Ovary (tissue), 3 donors: ENCODE data around the gene RPS2.

Experiments used
- EP300 ChIP-seq: sonication (generic); formaldehyde crosslinking; IDR thresholded peaks from one replicate; pipeline ENCODE4 v1.6.1; 2017; ENCODE audit warnings: antibody characterized with exemption
- POLR2A ChIP-seq: fragments of 450-650 bp; IDR thresholded peaks from one replicate; pipeline ENCODE4 v1.6.1; 2017; ENCODE audit warnings: antibody characterized with exemption, mild to moderate bottlenecking, moderate library complexity
- TF ChIP-seq, protein P1 (sequence below), 3 donors: fragments of 450-650 bp in 2 of 3; fragments of 200-600 bp in 1 of 3; IDR thresholded peaks; one replicate each; pipeline versions ENCODE4 v1.5.1 to v1.8.0; 2016 to 2022; ENCODE audit warnings: antibody characterized with exemption in 3 of 3, mild to moderate bottlenecking in 1 of 3
- donor health status: DM: no; HTN: no; CAD: no.

DNA sequence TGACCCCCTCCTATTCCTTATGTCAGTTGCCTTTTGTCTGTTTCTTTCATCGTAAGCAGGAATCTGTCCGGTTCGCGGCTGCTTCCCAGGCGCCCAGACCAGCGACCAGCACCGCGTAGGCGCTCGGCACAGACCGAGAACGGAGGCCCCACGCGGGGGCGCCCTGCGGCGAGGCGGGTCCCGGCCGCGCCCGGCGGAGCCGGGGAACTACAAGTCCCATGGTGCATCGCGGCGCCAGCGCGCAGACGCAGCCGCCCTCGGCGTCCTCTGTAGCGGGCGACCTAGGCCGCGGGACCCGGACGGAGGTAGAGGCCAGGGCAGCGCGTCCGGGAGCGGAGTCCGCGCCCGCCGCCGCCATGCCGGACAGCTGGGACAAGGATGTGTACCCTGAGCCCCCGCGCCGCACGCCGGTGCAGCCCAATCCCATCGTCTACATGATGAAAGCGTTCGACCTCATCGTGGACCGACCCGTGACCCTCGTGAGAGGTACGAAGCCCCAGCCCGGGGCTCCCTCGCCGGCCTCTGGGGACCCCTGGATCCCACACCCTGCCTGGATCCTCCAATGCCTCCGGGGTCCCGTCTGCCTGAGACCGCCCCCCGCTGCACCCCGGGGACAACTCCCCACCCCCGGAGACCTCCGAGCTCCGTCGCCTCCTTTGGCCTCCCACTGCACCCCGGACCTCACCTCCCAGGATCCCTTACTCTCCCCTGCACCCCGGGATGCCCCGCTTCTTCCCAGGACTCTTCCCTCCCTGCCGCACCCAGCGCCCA, 5.2 kb downstream of the RPS2 start, which contains the start of gene NDUFB10:
- TF ChIP-seq, protein P1, sequence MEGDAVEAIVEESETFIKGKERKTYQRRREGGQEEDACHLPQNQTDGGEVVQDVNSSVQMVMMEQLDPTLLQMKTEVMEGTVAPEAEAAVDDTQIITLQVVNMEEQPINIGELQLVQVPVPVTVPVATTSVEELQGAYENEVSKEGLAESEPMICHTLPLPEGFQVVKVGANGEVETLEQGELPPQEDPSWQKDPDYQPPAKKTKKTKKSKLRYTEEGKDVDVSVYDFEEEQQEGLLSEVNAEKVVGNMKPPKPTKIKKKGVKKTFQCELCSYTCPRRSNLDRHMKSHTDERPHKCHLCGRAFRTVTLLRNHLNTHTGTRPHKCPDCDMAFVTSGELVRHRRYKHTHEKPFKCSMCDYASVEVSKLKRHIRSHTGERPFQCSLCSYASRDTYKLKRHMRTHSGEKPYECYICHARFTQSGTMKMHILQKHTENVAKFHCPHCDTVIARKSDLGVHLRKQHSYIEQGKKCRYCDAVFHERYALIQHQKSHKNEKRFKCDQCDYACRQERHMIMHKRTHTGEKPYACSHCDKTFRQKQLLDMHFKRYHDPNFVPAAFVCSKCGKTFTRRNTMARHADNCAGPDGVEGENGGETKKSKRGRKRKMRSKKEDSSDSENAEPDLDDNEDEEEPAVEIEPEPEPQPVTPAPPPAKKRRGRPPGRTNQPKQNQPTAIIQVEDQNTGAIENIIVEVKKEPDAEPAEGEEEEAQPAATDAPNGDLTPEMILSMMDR (IDR thresholded peaks at IDR 0.05): peak; percentile 68 to 74 (median 70)
- TF ChIP-seq POLR2A (peak; percentile 44), EP300 (no peak)
